HUES64 (cell line): ENCODE data around the gene LRTM2.

ENCODE experiments used
- H3K27ac ChIP-seq: 2 replicates; pipeline ENCODE4 v1.7.0; 2013; ENCODE audit warnings: low read depth, low read length, inconsistent platforms
- H3K27me3 ChIP-seq: 2 replicates; pipeline ENCODE4 v1.6.1; 2013; ENCODE audit warnings: mild to moderate bottlenecking, low read length; ENCODE audit not compliant: insufficient read depth
- H3K36me3 ChIP-seq: 2 replicates; pipeline ENCODE4 v1.6.1; 2013; ENCODE audit warnings: mild to moderate bottlenecking, low read length; ENCODE audit not compliant: insufficient read depth
- H3K4me1 ChIP-seq: 2 replicates; pipeline ENCODE4 v1.6.1; 2013; ENCODE audit warnings: mild to moderate bottlenecking, low read length, moderate library complexity; ENCODE audit not compliant: insufficient read depth
- H3K4me3 ChIP-seq: 2 replicates; pipeline ENCODE4 v1.5.1; 2013; ENCODE audit warnings: mild to moderate bottlenecking, low read length, moderate library complexity
- H3K9ac ChIP-seq: 2 replicates; pipeline ENCODE4 v1.6.1; 2013; ENCODE audit warnings: mild to moderate bottlenecking, low read depth, low read length
- H3K9me3 ChIP-seq: 2 replicates; pipeline ENCODE4 v1.6.1; 2013; ENCODE audit warnings: low read depth, low read length; ENCODE audit not compliant: insufficient read depth
- WGBS: fragments of 150-250, 120-280 bp; methylation state at CpG from one replicate; pipeline ENCODE4 v1.1.7; 2013; ENCODE audit warnings: missing lambda C conversion rate; 5-methylcytosine and 5-hydroxymethylcytosine counted together

Gene LRTM2

GRCh38 chr12:1876086-1876485 is 55.7 kb downstream of the LRTM2 start:
- H3K27me3 ChIP-seq, result no peaks in the 10 kb centered on the region
- no peak overlapping the region for H3K27ac ChIP-seq
- H3K4me1 ChIP-seq, result no peaks in the 10 kb centered on the region
- no peaks in the 10 kb centered on the region for H3K36me3 ChIP-seq
- 91% methylated on average over 3 of the region's 3 CpGs for WGBS
- H3K9me3 ChIP-seq, result no peaks in the 10 kb centered on the region
- H3K9ac ChIP-seq, result no peak overlapping the region
- no peak overlapping the region for H3K4me3 ChIP-seq

GRCh38 chr12:1877169-1877878 is 57.0 kb downstream of the LRTM2 start:
- Histone ChIP-seq H3K9me3 (no peaks in the 10 kb centered on the region), H3K27me3 (no peaks in the 10 kb centered on the region), H3K9ac (no peak overlapping the region), H3K4me1 (no peaks in the 10 kb centered on the region), H3K27ac (no peak overlapping the region), H3K36me3 (no peaks in the 10 kb centered on the region), H3K4me3 (no peak overlapping the region)
- 94% methylated on average over 8 of the region's 8 CpGs for WGBS

- H3K36me3 ChIP-seq, result no peaks in the 10 kb centered on the region
- H3K9ac ChIP-seq, result no peak overlapping the region
- no peaks in the 10 kb centered on the region for H3K27me3 ChIP-seq
- no peak overlapping the region for H3K4me3 ChIP-seq
- H3K4me1 ChIP-seq, result no peaks in the 10 kb centered on the region
- H3K27ac ChIP-seq, result no peak overlapping the region
- WGBS, result 95% methylated on average over 9 of the region's 10 CpGs
- no peaks in the 10 kb centered on the region for H3K9me3 ChIP-seq
Observed at GRCh38 chr12:1878214-1878613, 57.8 kb downstream of the LRTM2 start.

- WGBS, result 93% methylated on average over 5 of the region's 5 CpGs
- H3K27me3 ChIP-seq, result no peaks in the 10 kb centered on the region
- no peak overlapping the region for H3K27ac ChIP-seq
- H3K9ac ChIP-seq, result no peak overlapping the region
- no peaks in the 10 kb centered on the region for H3K4me1 ChIP-seq
- H3K36me3 ChIP-seq, result no peaks in the 10 kb centered on the region
- H3K4me3 ChIP-seq, result no peak overlapping the region
- no peaks in the 10 kb centered on the region for H3K9me3 ChIP-seq
Observed at GRCh38 chr12:1878695-1879094, 58.3 kb downstream of the LRTM2 start.

- H3K27me3 ChIP-seq, result no peaks in the 10 kb centered on the region
- no peaks in the 10 kb centered on the region for H3K9me3 ChIP-seq
- H3K9ac ChIP-seq, result no peak overlapping the region
- H3K36me3 ChIP-seq, result no peaks in the 10 kb centered on the region
- H3K4me1 ChIP-seq, result no peaks in the 10 kb centered on the region
- no peak overlapping the region for H3K27ac ChIP-seq
- WGBS, result 98% methylated on average over 10 of the region's 10 CpGs
- H3K4me3 ChIP-seq, result no peak overlapping the region
Observed at GRCh38 chr12:1879633-1880032, 59.3 kb downstream of the LRTM2 start.

GRCh38 chr12:1880153-1880845 is 59.9 kb downstream of the LRTM2 start:
- Histone ChIP-seq H3K36me3 (no peaks in the 10 kb centered on the region), H3K9ac (no peak overlapping the region), H3K27me3 (no peaks in the 10 kb centered on the region), H3K9me3 (no peaks in the 10 kb centered on the region), H3K4me1 (no peaks in the 10 kb centered on the region), H3K27ac (no peak overlapping the region), H3K4me3 (no peak overlapping the region)
- WGBS, result 94% methylated on average over 18 of the region's 18 CpGs

GRCh38 chr12:1880876-1881275 is 60.5 kb downstream of the LRTM2 start:
- H3K9me3 ChIP-seq, result no peaks in the 10 kb centered on the region
- no peaks in the 10 kb centered on the region for H3K4me1 ChIP-seq
- no peak overlapping the region for H3K4me3 ChIP-seq
- WGBS, result 95% methylated on average over 7 of the region's 7 CpGs
- H3K27me3 ChIP-seq, result no peaks in the 10 kb centered on the region
- H3K9ac ChIP-seq, result no peak overlapping the region
- no peak overlapping the region for H3K27ac ChIP-seq
- H3K36me3 ChIP-seq, result no peaks in the 10 kb centered on the region

GRCh38 chr12:1881301-1881700 is 60.9 kb downstream of the LRTM2 start:
- Histone ChIP-seq H3K36me3 (no peaks in the 10 kb centered on the region), H3K9ac (no peak overlapping the region), H3K4me3 (no peak overlapping the region), H3K9me3 (no peaks in the 10 kb centered on the region), H3K27me3 (no peaks in the 10 kb centered on the region), H3K4me1 (no peaks in the 10 kb centered on the region), H3K27ac (no peak overlapping the region)
- WGBS, result 91% methylated on average over 7 of the region's 8 CpGs

GRCh38 chr12:1881936-1882335 is 61.6 kb downstream of the LRTM2 start:
- Histone ChIP-seq H3K27me3 (no peaks in the 10 kb centered on the region), H3K9me3 (no peaks in the 10 kb centered on the region), H3K27ac (no peak overlapping the region), H3K4me3 (no peak overlapping the region), H3K9ac (no peak overlapping the region), H3K4me1 (no peaks in the 10 kb centered on the region), H3K36me3 (no peaks in the 10 kb centered on the region)
- WGBS, result 83% methylated on average over 3 of the region's 3 CpGs

GRCh38 chr12:1882405-1882804 is 62.0 kb downstream of the LRTM2 start:
- no peaks in the 10 kb centered on the region for H3K36me3 ChIP-seq
- no peaks in the 10 kb centered on the region for H3K27me3 ChIP-seq

GRCh38 chr12:1882850-1883470 is 62.6 kb downstream of the LRTM2 start:
- Histone ChIP-seq H3K27me3 (no peaks in the 10 kb centered on the region), H3K36me3 (no peaks in the 10 kb centered on the region), H3K27ac (no peak overlapping the region), H3K4me1 (no peaks in the 10 kb centered on the region), H3K9ac (no peak overlapping the region), H3K9me3 (no peaks in the 10 kb centered on the region), H3K4me3 (no peak overlapping the region)
- 92% methylated on average over 19 of the region's 19 CpGs for WGBS

More at GRCh38 chr12:1882405-1882804, 62.0 kb downstream of the LRTM2 start:
- 85% methylated on average over 8 of the region's 8 CpGs for WGBS
- no peaks in the 10 kb centered on the region for H3K9me3 ChIP-seq
- no peak overlapping the region for H3K27ac ChIP-seq
- no peaks in the 10 kb centered on the region for H3K4me1 ChIP-seq
- no peak overlapping the region for H3K9ac ChIP-seq
- H3K4me3 ChIP-seq, result no peak overlapping the region
